Measurements from ENCODE around the gene NSUN6. TPM values are rescaled to one million over a fixed set of nuclear protein-coding genes. Genes with fewer than 3 reads are reported as not detected.

NSUN6 gene
- polyA plus RNA-seq, 1 of the 3 experiments (the other 2 are of a cell fraction), result 5.3 TPM

DNA sequence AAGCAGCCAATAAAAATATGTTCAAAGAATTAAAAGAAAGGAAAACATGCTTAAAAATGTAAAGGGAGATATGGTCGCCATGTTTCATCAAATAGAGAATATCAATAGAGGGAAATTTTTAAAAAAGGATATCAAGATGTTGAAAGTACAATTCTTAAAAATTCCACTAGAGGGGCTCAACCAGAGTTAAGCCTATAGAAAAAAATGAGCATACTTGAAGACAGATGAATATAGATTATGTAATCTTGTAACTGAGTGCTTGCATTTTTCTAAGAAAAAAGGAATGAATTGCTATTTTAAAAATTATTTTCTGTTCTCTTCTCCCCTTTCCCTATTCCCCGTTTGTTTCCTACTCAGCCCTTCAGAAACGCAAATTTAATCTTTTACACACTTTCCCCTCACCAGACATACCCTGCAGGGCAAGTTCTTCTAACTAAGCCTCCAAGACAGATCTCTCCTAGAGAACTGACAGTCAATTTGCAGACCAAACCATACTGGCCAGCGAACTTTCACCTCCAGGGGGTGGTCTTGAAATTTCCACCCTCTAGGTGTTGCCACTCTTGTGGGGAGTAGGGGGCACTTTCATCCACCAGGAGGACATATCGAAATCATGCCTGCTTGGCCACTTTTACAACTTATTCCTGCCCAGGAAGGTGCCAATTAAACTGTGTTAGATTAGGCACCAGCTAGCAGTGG lies 67.7 kb downstream of the NSUN6 start:
- no peak for DNase-seq

DNA sequence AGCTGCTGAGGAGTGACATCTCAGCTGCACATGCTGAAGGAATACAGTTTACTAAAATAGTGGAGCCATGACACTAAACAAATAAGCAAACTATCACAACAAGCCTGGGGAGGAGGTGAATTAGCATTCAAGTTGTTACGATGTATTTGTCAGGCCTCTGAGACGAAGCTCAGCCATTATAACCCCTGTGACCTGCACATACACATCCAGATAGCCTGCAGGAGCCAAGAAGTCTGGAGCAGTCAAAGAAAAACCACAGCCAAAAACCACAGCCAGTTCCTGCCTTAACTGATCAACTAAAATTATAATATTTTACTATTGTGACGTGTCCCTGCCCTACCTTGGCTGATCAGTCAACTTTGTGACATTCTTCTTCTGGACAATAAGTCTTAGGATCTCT lies 68.6 kb downstream of the NSUN6 start:
- H3K9me3 ChIP-seq, result no peaks in the 10 kb centered on the region
- 53% methylated on average over 3 of the region's 3 CpGs for WGBS (ENCODE audit: low lambda C conversion rate)
- H3K9ac ChIP-seq, result no peak overlapping the region
- CTCF ChIA-PET, result interaction anchor here (0.6 to 1.0 kb wide), 2 partner anchors 18 to 41 kb away, joined by 3 to 4 read pairs; no protein-coding TSS in a partner anchor
- H3F3A ChIP-seq (replicated peaks; ENCODE audit: insufficient read depth), result no peaks in the 10 kb centered on the region
- no peaks in the 10 kb centered on the region for H3K27me3 ChIP-seq (ENCODE audit: insufficient read depth)
- no peaks in the 10 kb centered on the region for H4K20me1 ChIP-seq (ENCODE audit: insufficient read depth)
- peaks cover 7 to 14% of the 10 kb centered on the region in 2 experiments for H3K36me3 ChIP-seq (replicated peaks in 1 of 2; ENCODE audit: control insufficient read depth in 1 of 2, insufficient read depth in 2 of 2, low read length in 1 of 2)
- no peak overlapping the region for H3K4me2 ChIP-seq
- no peaks in the 10 kb centered on the region for H3K79me2 ChIP-seq (ENCODE audit: insufficient read depth)
- H3K4me3 ChIP-seq (ENCODE audit: low read depth in 2 of 2, low read length in 1 of 2), result no peak overlapping the region
- POLR2A ChIA-PET, result no interaction called here
- DNase-seq, result no peak
- peak in 1 of 2 experiments; percentile 22; a peak in 1 of 4 replicates for TF ChIP-seq EP300 (IDR thresholded peaks at IDR 0.05; ENCODE audit: borderline replicate concordance in 1 of 2, low read depth in 1 of 2, low read length in 1 of 2)
- TF ChIP-seq, protein P1, sequence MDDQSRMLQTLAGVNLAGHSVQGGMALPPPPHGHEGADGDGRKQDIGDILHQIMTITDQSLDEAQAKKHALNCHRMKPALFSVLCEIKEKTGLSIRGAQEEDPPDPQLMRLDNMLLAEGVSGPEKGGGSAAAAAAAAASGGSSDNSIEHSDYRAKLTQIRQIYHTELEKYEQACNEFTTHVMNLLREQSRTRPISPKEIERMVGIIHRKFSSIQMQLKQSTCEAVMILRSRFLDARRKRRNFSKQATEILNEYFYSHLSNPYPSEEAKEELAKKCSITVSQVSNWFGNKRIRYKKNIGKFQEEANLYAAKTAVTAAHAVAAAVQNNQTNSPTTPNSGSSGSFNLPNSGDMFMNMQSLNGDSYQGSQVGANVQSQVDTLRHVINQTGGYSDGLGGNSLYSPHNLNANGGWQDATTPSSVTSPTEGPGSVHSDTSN (IDR thresholded peaks at IDR 0.05), result peak; percentile 53
- peak; percentile 21; the same call in 1 of the 2 replicates for TF ChIP-seq TCF12 (IDR thresholded peaks at IDR 0.05)
- no peak for TF ChIP-seq SMC3 (IDR thresholded peaks at IDR 0.05; ENCODE audit: low read depth, low read length)
- TF ChIP-seq RXRA (IDR thresholded peaks at IDR 0.05; ENCODE audit: borderline replicate concordance, low read depth), result peak; percentile 60; the same call in 1 of the 2 replicates
- H2AFZ ChIP-seq (ENCODE audit: low read depth), result no peak overlapping the region
- H3K4me1 ChIP-seq (ENCODE audit: control insufficient read depth in 1 of 2, insufficient read depth in 2 of 2, low read depth in 1 of 2, low read length in 1 of 2), result peaks cover 0 to 7% of the 10 kb centered on the region in 2 experiments; a peak in 1 of 4 replicates
- no peaks in the 10 kb centered on the region for H3K9me2 ChIP-seq
- H3K27ac ChIP-seq (ENCODE audit: low read depth in 2 of 2, low read length in 1 of 2), result no peak overlapping the region

More for the DNA sequence above, 67.7 kb downstream of the NSUN6 start:
- Histone ChIP-seq H3K36me3 (replicated peaks in 1 of 2; ENCODE audit: control insufficient read depth in 1 of 2, insufficient read depth in 2 of 2, low read length in 1 of 2) (peaks cover 4 to 14% of the 10 kb centered on the region in 2 experiments), H3K27ac (ENCODE audit: low read depth in 2 of 2, low read length in 1 of 2) (no peak overlapping the region), H3K9me3 (no peaks in the 10 kb centered on the region), H3K4me3 (ENCODE audit: low read depth in 2 of 2, low read length in 1 of 2) (no peak overlapping the region), H3K9ac (no peak overlapping the region), H3K79me2 (ENCODE audit: insufficient read depth) (no peaks in the 10 kb centered on the region), H3F3A (replicated peaks; ENCODE audit: insufficient read depth) (no peaks in the 10 kb centered on the region), H3K9me2 (no peaks in the 10 kb centered on the region), H3K4me2 (no peak overlapping the region), H4K20me1 (ENCODE audit: insufficient read depth) (no peaks in the 10 kb centered on the region), H3K27me3 (ENCODE audit: insufficient read depth) (no peaks in the 10 kb centered on the region), H2AFZ (ENCODE audit: low read depth) (no peak overlapping the region), H3K4me1 (ENCODE audit: control insufficient read depth in 1 of 2, insufficient read depth in 2 of 2, low read depth in 1 of 2, low read length in 1 of 2) (peaks cover 0 to 7% of the 10 kb centered on the region in 2 experiments; a peak in 1 of 4 replicates)
- POLR2A ChIA-PET, result no interaction called here
- CTCF ChIA-PET, result interaction anchor here (0.6 to 1.2 kb wide), 2 partner anchors 11 to 40 kb away, joined by 3 to 5 read pairs; no protein-coding TSS in a partner anchor
- TF ChIP-seq, protein P2, sequence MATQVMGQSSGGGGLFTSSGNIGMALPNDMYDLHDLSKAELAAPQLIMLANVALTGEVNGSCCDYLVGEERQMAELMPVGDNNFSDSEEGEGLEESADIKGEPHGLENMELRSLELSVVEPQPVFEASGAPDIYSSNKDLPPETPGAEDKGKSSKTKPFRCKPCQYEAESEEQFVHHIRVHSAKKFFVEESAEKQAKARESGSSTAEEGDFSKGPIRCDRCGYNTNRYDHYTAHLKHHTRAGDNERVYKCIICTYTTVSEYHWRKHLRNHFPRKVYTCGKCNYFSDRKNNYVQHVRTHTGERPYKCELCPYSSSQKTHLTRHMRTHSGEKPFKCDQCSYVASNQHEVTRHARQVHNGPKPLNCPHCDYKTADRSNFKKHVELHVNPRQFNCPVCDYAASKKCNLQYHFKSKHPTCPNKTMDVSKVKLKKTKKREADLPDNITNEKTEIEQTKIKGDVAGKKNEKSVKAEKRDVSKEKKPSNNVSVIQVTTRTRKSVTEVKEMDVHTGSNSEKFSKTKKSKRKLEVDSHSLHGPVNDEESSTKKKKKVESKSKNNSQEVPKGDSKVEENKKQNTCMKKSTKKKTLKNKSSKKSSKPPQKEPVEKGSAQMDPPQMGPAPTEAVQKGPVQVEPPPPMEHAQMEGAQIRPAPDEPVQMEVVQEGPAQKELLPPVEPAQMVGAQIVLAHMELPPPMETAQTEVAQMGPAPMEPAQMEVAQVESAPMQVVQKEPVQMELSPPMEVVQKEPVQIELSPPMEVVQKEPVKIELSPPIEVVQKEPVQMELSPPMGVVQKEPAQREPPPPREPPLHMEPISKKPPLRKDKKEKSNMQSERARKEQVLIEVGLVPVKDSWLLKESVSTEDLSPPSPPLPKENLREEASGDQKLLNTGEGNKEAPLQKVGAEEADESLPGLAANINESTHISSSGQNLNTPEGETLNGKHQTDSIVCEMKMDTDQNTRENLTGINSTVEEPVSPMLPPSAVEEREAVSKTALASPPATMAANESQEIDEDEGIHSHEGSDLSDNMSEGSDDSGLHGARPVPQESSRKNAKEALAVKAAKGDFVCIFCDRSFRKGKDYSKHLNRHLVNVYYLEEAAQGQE (IDR thresholded peaks at IDR 0.05; ENCODE audit: low read depth, low read length), result no peak
- TF ChIP-seq GATA2 (CRISPR knock-in tag; IDR thresholded peaks at IDR 0.05) (no peak), EZH2phosphoT487 (IDR thresholded peaks at IDR 0.05; ENCODE audit: borderline replicate concordance, low read depth) (no peak), MEF2A (IDR thresholded peaks at IDR 0.05; ENCODE audit: borderline replicate concordance, low read depth) (no peak), ELF1 (IDR thresholded peaks at IDR 0.05) (no peak)
- TF ChIP-seq, protein P3, sequence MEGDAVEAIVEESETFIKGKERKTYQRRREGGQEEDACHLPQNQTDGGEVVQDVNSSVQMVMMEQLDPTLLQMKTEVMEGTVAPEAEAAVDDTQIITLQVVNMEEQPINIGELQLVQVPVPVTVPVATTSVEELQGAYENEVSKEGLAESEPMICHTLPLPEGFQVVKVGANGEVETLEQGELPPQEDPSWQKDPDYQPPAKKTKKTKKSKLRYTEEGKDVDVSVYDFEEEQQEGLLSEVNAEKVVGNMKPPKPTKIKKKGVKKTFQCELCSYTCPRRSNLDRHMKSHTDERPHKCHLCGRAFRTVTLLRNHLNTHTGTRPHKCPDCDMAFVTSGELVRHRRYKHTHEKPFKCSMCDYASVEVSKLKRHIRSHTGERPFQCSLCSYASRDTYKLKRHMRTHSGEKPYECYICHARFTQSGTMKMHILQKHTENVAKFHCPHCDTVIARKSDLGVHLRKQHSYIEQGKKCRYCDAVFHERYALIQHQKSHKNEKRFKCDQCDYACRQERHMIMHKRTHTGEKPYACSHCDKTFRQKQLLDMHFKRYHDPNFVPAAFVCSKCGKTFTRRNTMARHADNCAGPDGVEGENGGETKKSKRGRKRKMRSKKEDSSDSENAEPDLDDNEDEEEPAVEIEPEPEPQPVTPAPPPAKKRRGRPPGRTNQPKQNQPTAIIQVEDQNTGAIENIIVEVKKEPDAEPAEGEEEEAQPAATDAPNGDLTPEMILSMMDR (IDR thresholded peaks at IDR 0.05), result peak; percentile 44
- 86% methylated on average over 5 of the region's 5 CpGs for WGBS (ENCODE audit: low lambda C conversion rate)

All from SK-N-SH (cell line).